NCI-H2227 (cell line): ENCODE data around the gene LCE1D.

ENCODE experiments used
- DNase-seq: peaks from one replicate; lab custom pipeline; 2025; ENCODE audit not compliant: unreplicated experiment; lab: John Stamatoyannopoulos, UW

Gene LCE1D

GRCh38 chr1:152796421-152796820, at the start of gene LCE1D:
TSS of gene LCE1D (plus strand) at chr1:152796721. CDS start at chr1:152797795, 1,074 bp downstream.
- DNase-seq, result no peak

DNA sequence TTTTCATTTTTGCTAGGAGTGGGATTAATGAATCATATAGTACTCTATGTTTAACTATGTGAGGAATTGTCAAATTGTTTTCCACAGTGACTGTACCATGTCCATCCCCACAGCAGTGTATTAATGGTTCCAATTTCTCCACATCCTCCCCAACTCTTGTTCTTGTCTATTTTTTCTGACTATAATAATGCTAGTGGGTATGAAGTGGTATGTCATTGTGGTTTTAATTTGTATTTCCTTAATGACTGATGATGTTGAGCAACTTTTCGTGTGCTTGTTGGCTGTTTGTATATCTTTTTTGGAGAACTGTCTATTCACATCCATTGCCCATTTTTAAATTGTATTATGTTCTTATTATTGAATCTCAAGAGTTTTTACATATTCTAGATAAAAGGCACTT, 48.7 kb upstream of the LCE1D start:
- DNase-seq, result no peak

DNA sequence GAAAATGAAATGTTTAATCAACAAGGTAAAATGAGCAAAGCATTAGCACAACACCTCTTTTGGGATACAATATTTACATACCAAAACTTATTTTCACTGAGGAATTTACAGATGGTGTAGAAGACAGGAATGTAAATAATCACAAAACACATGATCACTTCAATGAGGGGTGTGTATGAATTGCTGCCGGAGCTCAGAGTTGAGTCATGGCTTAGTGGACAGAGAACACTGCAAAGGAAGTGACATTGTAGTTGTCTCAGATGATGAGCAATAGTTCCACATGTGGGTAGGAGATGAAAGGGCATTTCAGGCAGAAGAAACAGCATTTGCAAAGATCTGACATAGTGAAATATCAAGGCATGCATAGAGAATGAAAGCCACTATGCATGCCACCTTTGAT, 44.3 kb upstream of the LCE1D start:
- DNase-seq, result no peak

- no peak for DNase-seq
These were observed 42.9 kb upstream of the LCE1D start for GRCh38 chr1:152753586-152753985.

DNA sequence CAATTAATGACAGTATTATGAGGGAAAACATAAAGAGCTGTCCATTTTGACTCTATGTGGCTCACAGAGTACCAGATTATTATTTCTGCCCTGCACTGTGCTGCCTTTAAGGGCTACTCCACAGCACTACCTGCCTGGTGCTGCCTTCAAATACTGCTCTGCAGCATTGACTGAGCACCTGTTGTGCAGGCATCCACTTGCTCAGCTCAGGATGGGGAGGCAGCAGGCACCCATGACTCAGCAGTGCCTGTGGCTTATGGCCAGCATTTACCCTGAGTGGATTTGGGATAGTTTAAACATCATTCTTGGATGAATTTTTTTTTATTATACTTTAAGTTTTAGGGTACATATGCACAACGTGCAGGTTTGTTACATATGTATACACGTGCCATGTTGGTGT, 39.6 kb upstream of the LCE1D start:
- DNase-seq, result no peak

GRCh38 chr1:152757747-152758146, 38.8 kb upstream of the LCE1D start, which contains the start of gene KPRP:
TSS of gene KPRP (plus strand) at chr1:152758025. CDS start at chr1:152759589, 1,564 bp downstream.
- no peak for DNase-seq

- DNase-seq, result no peak
These were observed 37.9 kb upstream of the LCE1D start for GRCh38 chr1:152758636-152759035.

- no peak for DNase-seq
These were observed 36.9 kb upstream of the LCE1D start for GRCh38 chr1:152759453-152760173.

DNA sequence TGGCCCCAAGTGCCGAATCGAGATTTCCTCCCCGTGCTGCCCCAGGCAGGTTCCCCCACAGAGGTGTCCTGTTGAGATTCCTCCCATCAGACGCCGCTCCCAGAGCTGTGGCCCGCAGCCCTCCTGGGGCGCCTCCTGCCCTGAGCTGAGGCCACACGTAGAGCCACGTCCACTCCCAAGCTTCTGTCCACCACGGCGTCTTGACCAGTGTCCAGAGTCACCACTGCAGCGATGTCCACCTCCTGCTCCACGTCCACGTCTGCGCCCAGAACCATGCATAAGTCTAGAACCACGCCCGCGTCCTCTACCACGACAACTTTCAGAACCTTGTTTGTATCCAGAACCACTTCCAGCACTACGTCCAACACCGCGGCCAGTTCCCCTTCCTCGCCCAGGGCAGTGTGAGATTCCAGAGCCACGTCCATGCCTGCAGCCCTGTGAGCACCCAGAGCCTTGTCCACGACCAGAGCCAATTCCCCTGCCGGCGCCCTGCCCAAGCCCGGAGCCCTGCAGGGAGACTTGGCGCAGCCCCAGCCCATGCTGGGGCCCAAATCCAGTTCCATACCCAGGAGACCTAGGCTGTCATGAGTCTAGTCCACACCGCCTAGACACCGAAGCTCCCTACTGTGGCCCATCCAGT, 35.9 kb upstream of the LCE1D start:
- no peak for DNase-seq

DNA sequence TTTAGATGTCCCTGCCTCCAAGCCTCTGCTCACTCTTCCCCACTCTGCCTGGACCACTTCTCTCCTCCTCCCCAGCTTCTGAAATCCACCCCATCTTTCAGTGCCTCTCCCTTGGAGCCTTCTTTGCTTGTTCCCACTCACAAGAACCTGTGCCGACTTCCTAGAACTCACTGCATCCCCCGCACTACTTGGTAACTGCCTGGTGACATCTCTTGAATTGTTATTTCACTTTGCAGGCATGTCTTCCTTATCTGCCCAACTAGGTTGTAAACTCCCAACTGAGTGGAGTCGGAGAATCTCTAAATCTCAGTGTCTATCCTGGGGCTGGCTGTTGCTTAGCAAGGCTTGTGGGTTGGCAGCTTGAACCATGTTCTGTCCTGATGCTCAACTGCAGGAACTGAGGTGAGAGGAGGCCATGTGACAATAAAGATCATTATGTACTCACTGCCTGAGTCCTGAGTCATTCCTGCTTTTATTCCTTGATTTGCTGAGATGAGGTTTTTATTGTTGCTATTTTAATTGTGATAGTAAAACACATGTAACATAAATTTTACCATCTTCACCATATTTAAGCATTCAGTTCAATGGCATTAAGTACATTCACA, 34.8 kb upstream of the LCE1D start:
- DNase-seq, result no peak

DNA sequence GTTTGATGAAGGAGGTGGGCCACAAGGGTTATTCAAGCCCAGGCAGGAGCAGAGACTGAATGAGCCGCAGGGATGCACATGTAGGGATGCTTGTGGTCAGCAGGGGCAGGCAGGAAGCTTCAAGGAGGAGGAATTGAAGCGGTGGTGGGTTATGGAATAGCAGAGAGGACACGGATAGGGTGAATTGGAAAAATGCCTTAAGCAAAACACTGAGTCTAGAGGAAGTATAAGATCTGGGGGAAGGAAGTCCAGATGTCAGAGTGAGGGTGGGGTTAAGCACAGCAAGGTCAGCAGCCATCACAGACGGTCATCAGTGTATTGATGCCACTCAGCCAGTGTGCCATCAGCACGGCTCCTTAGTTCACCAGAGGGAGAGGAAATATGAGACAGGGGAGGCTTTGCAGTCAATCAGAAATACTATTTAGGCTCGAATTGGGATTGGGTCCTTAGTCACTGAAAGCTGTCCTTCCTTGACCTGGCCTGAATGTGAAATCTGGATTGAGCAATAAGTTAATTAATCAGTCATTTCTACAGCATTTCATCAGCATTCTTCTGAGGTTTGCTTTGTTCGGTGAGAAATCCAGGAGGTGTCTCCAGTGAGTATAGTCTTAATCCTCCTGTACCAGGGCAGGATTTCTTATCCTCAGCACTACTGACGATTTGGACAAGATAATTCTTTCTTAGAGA, 27.5 kb upstream of the LCE1D start:
- no peak for DNase-seq

- DNase-seq, result no peak
These were observed 26.1 kb upstream of the LCE1D start for GRCh38 chr1:152770411-152770810.

GRCh38 chr1:152774875-152775274, 21.6 kb upstream of the LCE1D start, which contains the start of gene LCE1F:
TSS of gene LCE1F (plus strand) at chr1:152775140. CDS start at chr1:152776372, 1,232 bp downstream.
- DNase-seq, result no peak

DNA sequence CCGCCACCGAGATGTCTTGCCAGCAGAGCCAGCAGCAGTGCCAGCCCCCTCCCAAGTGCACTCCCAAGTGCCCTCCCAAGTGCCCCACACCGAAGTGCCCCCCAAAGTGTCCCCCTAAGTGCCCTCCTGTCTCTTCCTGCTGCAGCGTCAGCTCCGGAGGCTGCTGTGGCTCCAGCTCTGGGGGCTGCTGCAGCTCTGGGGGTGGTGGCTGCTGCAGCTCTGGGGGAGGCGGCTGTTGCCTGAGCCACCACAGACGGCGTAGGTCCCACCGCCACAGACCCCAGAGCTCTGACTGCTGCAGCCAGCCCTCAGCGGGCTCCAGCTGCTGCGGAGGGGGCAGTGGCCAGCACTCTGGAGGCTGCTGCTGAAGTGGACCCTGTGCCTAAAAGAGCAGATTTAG, 20.2 kb upstream of the LCE1D start:
- no peak for DNase-seq

GRCh38 chr1:152777510-152778137, 18.9 kb upstream of the LCE1D start:
- DNase-seq, result no peak

DNA sequence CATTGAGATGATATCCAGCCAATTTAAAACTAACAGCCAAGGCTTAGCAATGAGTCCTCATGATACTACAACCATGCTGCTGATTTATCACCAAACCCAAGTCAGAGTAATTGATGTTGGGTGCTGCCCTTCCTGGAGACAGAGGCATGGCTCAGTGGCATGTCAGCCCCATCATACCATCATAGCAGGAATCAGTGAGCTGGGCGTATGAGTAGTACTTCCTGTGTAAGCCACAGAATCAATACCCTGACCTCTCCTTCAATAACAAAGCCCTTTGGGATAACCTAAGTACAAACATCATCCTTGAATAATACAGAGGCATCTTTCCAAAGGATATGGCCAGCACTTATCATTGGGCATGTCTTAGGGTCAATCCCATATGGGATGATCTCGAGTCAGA, 13.4 kb upstream of the LCE1D start:
- no peak for DNase-seq

DNA sequence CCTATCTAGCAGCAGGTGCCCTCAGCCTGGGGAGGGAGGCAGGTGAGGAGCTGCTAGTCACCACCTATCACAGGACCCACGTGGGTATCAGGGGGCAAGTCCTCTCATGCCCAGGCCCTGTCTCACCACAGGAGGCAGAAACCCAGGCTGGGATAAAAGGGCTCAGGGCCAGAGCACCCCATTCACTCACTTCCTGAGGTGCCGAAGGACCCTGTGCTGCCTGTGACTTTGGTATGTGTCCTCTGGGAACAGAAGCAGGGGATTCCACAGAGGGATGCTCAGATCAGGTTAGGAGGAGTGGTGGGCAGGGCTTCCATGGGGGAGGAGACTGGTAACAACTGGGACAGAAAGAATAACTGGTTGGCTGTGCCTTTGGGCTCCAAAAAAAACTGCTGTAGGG, 10.4 kb upstream of the LCE1D start, which contains the start of gene LCE1E:
LCE1E (plus strand) TSS at position 181 of the 400 bp plus-strand sequence. CDS start 1,043 bp downstream, outside the sequence.
- DNase-seq, result no peak

- no peak for DNase-seq
These were observed 835 bp upstream of the LCE1D start for GRCh38 chr1:152795686-152796085.

- DNase-seq, result no peak
These were observed 4.8 kb downstream of the LCE1D start for GRCh38 chr1:152801333-152801732.

- DNase-seq, result no peak
These were observed 10.1 kb downstream of the LCE1D start, which contains the start of gene LCE1C for GRCh38 chr1:152806576-152806975. TSS of gene LCE1C (minus strand) at chr1:152806651. CDS start at chr1:152805478, 1,173 bp downstream.

GRCh38 chr1:152811050-152811449, 14.5 kb downstream of the LCE1D start:
- no peak for DNase-seq
